Medulla oblongata (tissue), 1 donor: ENCODE measurements around the gene APOO.

Source experiments
- DNase-seq: peaks from one replicate; pipeline ENCODE4 v3.0.0-alpha.2; 2015; ENCODE audit errors: extremely low spot score

Gene APOO

DNA sequence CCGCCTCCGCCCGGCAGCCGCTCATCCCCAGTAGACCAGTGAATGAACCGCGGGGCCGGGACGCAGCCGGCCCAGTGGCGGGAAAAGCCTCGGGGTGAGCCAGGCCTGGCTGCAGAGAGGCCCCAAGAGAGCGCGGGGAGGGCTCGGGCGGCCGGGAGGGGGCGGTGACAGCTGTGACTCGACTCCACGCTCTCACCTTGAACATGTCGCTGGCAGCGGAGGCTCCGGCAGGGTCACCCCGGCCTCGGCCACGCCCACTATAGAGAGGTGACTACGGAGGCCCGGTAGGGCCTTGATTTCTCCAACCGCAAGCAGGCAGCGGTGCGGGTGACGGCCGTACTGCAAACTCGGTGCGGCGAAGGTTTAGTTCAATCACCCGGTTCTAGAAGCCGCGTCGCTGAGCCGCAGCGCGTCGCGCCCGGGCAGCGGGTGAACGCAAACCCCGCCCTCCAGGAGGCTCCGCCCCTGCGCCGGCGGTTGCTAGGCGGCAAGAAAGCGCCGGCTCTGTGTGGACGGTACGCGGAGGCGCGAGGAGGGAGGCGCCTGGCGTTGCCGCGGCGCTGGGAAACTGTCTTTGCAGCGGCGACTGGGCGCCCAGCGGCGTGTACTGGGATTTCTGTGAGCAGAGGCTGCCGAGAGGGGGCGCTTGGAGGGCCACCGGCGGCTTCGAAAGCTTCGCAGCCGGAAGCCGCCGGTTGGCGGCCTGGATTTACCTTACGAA, at the start of gene APOO, which contains the start of gene CXorf58:
Gene APOO (minus strand): TSS at position 441 of the 721 bp plus-strand sequence. CDS start 236 bp downstream, at position 205.
Gene CXorf58 (plus strand): TSS at position 509 of the 721 bp plus-strand sequence. CDS start 2,297 bp downstream, outside the sequence.
- DNase-seq = peak; percentile 91

- no peak for DNase-seq
Observed at GRCh38 chrX:23954396-23954795, 46.7 kb upstream of the APOO start.

DNA sequence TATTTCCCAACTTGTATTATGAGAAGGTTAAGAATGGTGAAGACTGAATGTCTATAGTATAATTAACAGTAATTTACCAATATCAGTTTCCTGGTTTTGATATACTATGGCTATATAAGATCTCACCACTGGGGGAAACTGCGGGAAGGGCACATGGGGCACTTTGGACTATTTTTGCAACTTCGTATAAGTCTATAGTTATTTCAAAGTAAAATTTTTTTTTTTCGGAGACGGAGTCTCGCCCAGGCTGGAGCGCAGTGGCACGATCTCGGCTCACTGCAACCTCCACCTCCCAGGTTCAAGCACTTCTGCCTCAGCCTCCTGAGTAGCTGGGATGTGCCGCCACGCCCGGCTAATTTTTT, 46.2 kb upstream of the APOO start:
- DNase-seq = no peak

- peak; percentile 17 for DNase-seq
Observed at GRCh38 chrX:23952984-23953907, 45.5 kb upstream of the APOO start.

DNA sequence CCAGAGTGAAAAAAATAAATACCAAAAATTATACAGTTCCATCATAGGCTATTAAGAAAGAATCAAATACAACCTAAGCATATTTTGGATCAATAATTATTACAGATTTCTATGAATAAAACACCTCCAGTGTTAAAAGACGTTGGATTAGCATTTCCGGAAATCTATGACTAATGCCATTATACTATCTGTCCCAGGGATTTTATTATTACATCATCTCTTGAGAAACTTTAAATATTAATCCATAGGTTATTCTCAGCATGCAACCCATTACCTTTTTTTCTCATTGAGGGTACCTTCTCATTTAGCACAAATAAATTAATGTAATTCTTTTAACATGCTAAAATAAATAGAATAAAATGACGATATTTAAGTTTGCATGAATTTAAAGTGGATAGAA, 44.7 kb upstream of the APOO start:
- no peak for DNase-seq

DNA sequence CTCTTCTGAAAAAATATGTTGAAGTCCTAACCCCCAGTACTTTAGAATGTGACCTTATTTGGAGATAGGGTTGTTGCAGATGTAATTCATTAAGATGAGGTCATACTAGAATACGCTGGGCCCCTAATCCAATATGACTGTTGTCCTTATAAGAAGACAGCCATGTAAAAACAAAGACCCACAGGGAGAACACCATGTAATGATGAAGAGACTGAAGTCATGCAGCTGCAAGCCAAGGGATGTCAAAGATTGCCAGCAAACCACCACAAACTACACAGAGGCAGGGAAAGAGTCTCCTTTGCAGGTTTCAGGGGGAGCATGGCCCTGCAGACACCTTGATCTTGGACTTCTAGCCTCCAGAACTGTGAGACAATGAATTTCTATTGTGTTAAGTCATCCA, 37.5 kb upstream of the APOO start:
- DNase-seq = no peak

DNA sequence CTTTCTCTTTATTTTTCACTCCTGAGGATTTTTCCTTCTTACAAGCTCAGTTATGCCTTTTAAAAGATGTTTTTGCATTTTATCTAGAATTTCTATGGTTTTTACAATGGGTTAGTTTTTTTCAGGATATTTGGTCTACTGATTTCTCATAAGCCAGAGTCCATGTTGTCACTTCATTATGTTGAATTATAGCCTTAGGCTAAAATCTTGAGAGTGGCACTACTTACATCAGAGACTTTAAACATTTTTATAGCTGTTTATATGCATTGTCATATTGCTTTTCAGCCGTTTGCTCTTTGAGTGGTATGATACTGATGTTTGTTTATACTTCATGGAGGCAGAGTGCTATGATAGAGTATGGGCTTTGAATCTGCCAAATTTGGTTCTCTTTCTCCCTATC, 36.5 kb upstream of the APOO start:
- DNase-seq = no peak

DNA sequence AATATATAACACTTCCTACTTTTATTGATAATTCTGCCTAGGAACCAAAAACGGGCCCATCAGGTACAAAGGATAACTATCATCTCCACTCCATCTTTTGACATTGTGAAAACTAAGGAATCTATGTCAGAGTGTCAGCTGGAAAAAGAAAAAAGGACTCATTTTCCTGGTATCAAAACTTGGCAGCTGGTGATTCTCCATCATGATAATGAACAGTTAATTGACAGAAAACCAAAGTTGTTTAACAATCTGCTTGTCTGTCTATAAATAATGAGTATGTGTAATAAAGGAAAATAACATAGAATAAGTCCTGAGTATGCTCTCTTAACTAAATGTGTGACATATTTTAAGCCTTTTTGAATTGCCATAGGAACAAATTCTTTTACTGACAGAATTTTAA, 31.5 kb upstream of the APOO start:
- no peak for DNase-seq

GRCh38 chrX:23938690-23939089, 31.0 kb upstream of the APOO start:
- no peak for DNase-seq

DNA sequence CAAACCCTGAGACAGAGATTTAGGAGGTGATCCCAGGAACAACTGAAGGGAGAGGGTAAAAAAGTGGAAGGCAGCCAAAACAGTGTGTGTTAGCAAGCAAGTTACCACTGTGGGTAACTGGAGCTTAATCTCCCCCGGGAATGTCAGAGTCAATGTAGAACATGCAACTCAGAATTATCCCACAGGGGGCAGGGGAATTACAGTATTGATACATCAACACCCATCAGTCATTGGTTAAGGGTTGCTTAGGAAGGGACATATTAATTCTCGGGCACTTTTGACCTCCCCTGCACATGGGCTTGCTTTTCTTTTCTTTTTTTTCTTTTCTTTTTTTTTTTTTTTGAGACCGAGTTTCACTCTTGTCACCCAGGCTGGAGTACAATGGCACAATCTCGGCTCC, 29.4 kb upstream of the APOO start:
- DNase-seq = no peak

GRCh38 chrX:23936180-23936579, 28.4 kb upstream of the APOO start:
- DNase-seq = no peak

GRCh38 chrX:23935106-23935505, 27.4 kb upstream of the APOO start:
- DNase-seq = no peak

GRCh38 chrX:23932046-23932445, 24.3 kb upstream of the APOO start:
- no peak for DNase-seq

DNA sequence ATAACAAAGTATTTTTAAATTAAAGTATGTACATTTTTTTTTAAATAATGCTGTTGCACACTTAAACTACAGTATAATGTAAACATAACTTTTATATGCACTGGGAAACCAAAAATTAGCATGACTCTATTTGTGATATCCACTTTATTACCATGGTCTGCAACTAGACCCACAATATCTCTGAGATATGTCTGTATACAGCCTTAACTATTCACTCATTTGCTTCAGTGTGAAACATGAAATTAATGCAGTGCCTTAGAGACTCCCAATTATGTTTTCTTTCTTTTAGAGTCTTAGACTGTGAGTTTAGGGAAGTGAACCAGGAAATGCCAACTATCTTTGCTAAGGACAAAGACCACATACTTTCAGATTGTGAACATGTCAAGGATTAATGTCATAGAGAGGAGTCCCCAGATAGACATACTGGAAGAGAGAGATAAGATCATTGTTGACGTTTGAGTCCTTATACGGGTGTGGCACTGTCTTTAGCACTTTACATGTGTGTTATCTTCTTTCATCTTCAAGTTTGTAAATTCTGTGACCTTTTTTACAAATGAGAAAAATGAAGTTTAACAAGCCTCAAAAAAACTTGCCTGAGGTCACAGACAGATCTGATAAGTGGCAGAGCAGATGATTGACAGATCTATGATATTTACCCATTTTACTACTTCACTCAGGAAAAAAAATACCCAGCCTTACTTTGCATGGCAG, 23.3 kb upstream of the APOO start:
- no peak for DNase-seq

- no peak for DNase-seq
Observed at GRCh38 chrX:23926015-23926414, 18.3 kb upstream of the APOO start.

DNA sequence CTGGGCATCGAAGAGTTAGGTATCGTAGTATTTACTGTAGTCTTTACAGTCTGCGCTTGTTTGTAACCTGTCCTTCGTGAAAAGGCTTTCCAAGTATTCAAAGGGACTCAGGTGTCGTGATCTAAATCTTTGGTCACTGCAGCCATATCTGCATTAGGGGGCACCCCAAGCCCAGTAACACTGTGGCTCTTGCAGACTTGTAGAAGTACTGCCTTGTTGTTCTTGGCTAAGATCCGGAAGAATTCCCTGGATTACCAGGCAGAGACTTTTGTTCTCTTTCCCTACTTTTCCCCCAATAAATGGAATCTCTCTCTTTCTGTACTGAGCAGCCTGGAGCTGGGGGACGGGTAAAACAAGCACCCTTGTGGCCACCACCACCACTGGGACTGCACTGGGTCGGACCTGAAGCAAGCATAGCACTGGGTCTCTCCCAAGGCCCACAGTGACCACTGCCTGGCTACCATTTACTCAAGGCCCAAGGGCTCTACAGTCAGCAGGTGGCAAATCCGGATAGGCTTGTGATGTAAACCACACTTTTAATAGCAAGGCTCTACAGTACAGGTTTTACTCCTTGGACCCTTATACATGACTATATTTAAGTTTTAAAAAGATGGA, 12.1 kb upstream of the APOO start:
- no peak for DNase-seq

DNA sequence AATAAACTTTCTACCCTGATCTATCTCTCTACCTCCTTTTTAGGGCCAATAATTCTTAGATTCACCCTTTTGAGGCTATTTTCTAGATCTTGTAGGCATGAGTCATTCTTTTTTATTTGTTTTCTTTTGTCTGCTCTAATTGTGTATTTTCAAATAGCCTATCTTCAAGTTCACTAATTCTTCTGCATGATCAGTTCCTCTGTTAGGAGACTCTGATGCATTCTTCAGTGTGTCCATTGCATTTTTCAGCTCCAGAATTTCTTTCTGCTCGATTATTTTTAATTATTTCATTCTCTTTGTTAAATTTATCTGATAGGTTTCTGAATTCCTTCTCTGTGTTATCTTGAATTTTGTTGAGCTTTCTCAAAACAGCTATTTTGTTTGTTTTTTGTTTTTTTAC, 11.4 kb upstream of the APOO start:
- no peak for DNase-seq

GRCh38 chrX:23911126-23911835, 3.5 kb upstream of the APOO start:
- no peak for DNase-seq

DNA sequence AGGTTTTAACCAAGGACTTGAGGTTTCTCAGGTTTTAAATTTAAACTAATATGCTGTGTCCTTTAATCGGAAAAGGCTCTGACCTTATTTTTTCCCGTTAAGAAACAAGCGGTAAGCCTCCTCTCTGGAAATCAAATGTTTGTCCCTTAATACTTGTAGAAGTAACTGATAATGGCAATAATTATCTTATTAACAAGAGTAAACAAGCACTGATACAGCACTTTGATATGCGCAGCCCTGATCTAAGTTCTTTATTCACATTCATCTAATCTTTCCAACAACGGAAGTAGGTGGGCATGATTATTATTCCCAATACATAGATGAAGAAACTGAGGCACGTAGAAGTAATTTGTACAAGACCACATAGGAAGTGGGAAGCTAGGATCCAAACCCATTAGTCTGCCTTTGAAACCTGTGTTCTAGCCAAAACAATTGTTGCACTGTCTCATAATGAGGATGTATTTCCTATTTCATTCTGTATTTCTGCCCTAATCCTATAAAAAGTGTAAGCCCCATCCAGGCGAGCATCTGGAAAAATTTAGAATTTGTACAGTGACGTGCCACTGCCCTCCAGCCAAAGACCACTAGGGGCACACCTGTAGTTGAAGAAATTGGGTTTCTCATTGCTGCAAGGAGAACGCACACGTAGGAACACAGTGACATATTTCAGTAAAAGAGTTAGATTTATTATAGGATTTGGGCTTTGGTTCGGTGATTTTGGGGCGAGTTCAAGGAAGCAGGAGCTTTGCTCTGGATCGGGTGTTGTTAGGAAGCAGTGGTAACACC, 674 bp upstream of the APOO start:
- DNase-seq = no peak

DNA sequence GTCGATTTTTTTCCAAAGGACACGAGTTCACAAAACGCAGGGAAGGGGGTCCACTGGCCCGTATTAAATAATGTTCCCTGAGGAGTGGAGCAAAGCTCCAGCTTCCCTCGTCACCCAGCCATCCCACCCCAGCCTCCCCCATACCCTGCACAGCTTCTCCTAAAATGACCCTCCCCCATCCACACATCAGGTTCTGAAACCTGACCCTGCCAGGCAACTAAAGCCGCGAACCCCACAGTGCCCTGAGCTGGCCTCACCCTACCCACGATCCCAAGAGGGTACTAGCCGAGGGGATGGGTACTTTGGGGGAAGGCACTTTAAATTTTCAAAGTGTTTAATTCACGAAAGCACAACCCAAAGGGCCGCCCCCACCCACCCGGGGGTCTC, 634 bp downstream of the APOO start:
- DNase-seq = no peak
